CD4-positive, alpha-beta T cell treated with Interferon gamma for 1 hour (primary cell): ENCODE results near the gene PSMD8.
"Not testable (repeated sequence)": the region's sequence is repeated elsewhere in the genome, so short reads cannot be mapped to it uniquely, and the experiment has no call there.

Experiments
- DNase-seq: peaks from one replicate; pipeline ENCODE4 v3.0.0-alpha.2; 2020

Gene PSMD8

GRCh38 chr19:38411898-38412297 lies 37.5 kb downstream of the PSMD8 start:
- not testable (repeated sequence) for DNase-seq

DNA sequence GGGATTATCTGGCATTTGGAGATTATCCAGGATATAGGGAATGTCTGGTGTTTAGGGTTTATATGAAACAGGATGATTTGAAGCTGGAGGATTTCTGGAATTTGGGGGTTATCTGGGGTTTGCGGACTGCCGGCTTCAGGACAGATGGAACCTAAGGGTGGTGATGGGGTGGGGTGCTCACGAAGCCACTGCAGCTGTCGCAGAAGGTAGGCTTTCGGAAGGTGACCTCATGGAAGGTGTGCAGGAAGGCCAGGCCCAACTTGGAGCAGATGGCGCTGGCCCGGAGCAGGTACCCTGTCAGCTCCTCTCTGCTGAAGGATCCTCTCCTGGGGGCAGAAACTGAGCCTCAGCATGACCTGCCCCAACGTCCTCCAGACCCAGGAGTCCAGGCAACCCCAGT lies 38.1 kb downstream of the PSMD8 start:
- DNase-seq = no peak

DNA sequence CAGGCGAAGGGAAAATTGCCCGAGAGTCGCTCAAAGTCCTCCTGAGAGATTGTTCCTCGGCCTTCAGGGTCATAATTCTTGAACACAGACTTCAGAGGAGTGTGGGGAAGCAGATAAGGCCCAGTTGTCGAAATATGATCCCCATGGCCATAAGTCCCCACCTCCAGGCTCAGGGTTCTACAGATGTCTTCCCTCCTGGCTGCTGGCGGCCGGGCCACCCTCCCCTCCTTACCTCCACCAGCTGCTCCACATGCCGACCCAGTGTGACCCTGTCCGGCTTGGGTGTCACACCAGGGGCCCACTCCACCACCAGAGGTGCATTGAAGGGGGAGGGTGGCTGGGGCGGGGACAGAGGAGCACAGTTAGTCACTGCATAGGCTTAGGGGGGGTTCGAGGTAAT lies 38.6 kb downstream of the PSMD8 start:
- DNase-seq = no peak

- DNase-seq = no peak
Measured at GRCh38 chr19:38413416-38413815, 39.0 kb downstream of the PSMD8 start.

DNA sequence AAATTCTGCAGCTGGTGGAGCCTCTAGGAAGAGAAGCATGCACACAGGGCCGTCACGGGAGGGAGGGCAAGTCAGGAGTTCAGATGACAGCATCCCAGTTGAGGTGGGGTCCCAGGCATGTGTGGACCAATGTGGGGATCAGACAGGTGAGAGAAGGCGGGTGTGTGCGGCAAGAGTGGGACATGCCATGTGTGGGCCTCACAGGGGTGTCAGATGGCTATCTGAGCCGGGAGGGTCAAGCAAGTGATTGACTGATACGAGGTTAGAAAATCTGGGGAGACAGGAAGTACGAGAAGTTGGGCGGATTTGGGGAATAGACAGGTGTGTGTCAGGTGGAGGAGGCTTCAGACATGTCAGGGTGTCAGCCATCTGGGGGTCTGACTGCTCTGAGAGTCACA lies 42.8 kb downstream of the PSMD8 start:
- no peak for DNase-seq

DNA sequence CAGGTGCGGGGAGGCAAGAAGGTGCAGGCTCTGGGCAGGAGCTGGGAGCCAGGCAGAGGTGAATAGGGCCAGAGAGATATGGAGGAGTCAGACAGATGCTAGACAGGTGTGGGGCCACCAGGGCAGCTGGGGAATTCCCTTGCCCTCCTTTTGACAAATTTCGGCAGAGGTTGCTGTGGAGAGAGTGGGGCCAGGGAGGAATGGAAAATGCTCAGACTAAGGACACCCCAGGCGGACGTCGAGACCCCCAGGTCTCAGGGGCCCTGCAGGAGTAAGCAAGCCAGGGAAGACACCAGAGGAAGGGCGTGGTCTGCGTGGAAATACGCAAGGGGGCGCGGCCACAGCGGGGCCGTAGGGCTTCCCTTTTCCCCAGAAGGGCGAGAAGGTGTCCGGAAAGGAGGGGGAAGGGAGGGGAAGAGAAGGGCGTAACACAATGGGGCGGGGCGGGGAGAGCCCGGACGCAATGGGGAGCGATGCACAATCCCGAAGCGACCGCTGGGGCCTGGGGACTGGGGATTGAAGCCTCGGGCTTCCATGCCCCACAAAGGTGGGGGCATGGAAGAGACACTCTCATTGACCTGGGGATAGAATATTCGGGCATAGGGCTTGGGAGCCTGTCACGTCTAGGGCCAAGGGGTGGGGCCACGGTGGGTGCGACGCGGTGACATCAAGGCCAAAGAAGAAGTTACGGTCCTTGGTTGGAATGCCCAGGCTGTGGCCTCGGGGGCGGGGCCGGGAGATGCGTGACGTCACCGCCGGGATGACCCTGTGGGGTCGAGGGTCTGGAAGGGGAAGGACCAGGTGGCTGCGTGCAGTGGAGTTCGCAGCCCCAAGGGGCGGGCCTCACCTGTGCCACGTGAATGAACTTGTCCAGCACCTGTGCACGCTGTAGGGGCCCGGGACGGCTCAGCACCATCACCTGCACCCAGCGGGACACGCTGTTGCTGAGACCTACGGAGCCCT lies 43.5 kb downstream of the PSMD8 start:
- DNase-seq = peak; percentile 77

GRCh38 chr19:38420935-38421334 lies 46.6 kb downstream of the PSMD8 start:
- no peak for DNase-seq

GRCh38 chr19:38421856-38422255 lies 47.5 kb downstream of the PSMD8 start:
- DNase-seq = no peak

DNA sequence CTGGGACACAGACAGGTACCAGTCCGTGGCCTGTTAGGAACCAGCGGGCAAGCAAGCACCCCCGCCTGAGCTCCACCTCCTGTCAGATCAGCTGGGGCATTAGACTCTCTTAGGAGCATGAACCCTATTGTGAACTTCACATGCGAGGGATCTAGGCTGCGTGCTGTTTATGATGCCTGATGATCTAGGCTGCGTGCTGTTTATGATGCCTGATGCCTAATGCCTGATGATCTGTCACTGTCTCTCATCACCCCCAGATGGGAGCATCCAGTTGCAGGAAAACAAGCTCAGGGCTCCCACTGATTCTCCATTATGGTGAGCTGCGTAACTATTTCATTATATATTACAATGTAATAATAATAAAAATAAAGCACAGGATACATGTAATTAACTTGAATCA lies 48.1 kb downstream of the PSMD8 start:
- no peak for DNase-seq

DNA sequence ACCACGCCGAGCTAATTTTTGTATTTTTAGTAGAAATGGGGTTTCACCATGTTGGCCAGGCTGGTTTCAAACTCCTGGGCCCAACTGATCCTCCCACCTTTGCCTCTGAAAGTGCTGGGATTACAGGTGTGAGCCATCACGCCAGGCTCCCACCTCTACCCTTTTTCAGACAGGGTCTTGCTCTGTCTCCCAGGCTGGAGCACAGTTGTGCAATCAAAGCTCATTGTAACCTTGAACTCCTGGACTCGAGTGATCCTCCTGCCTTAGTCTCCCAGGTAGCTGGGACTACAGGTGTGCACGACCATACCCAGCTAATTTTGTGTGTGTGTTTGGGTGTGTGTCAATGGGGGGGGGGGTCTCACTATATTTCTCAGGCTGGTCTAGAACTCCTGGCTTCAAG lies 49.9 kb downstream of the PSMD8 start:
- DNase-seq = no peak

GRCh38 chr19:38425222-38425809 lies 50.9 kb downstream of the PSMD8 start:
- DNase-seq = no peak

DNA sequence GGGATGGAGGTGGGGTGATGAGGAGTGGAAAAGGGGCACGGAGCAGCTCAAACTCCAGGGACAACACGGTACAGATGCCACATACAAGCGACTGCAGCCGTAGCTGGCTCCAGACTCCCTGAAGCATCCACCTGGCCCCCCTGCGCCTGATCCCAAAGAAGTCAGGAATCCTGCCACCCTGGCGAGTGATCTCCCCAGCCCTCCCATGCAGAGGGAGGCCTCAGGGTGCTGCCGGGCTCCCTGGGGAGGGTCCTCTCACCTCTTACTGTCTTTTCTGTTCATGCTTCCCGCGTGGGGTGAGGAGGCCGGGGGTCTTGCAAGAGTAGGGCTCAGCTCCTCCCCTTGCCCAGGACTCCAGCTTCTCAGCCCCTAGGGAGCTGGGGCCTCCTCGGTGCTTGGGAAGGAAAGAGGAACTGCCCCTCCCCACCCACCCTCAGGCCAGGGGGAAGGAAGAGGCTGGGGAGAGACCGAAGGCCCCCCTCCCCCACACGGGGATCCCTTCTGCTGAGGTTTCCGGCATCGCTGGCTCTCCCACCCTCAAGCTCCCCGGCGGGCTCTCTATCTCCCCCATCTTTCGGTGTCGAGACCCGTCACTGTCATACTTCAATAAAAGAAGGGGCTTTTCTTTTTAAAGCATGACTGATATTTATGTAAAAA lies 51.6 kb downstream of the PSMD8 start, which contains the start of gene RASGRP4:
TSS of gene RASGRP4 (minus strand) at position 410 of the 657 bp plus-strand sequence. CDS start at position 282, 128 bp downstream.
- DNase-seq = peak; percentile 57

DNA sequence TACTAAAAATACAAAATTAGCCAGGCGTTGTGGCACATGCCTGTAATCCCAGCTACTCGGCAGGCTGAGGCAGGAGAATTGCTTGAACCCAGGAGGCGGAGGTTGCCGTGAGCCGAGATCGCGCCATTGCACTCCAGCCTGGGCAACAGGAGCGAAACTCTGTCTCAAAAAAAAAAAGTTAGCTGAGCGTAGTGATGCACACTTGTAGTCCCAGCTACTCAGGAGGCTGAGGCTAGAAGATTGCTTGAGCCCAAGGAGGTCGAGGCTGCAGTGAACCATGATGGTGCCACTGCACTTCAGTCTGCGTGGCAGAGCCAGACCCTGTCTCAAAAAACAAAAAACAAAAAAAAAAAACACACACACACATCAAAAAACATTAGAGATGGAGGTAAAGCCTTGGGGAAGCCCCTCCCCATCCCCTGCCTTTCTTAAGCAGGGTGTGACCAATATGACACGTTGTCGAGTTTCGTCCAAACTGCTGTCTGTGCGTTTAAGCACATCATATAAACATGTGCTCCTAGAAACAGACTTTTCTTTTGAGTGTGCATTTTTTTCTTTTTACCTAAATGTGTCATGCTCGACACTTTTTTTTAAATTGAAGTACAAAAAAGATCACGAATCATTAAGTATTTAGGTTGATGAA lies 52.8 kb downstream of the PSMD8 start:
- peak; percentile 13 for DNase-seq

GRCh38 chr19:38429055-38429810 lies 54.9 kb downstream of the PSMD8 start:
- DNase-seq = no peak

DNA sequence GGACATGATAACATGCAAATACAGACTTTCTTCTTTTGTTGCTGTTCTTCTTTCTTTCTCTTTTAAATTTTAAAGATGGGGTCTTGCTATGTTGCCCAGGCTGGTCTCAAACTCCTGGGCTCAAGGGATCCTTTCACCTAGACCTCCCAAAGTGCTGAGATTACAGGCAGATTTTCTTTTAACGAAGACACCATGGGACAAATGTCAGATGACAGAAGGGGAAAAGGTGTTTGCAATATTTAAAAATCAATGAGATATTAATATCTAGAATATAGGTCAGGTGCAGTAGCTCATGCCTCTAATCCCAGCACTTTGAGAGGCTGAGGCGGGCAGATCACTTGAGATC lies 55.4 kb downstream of the PSMD8 start:
- no peak for DNase-seq

DNA sequence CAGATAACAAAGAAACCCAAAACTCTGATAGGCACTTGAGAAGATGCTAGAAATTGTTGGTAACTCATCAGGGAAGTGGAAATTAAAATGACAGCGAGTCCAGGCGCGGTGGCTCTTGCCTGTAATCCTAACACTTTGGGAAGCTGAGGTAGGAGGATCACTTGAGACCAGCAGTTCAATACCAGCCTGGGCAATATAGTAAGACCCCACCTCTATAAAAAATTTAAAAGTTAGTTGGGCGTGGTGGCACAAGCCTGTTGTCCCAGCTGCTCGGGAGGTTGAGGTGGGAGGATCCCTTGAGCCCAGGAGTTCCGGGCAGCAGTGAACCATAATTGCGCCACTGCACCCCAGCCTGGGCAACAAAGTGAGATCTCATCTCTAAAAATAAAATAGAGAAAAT lies 56.6 kb downstream of the PSMD8 start:
- DNase-seq = no peak

- peak; percentile 50 for DNase-seq
Measured at GRCh38 chr19:38433268-38433733, 58.9 kb downstream of the PSMD8 start, which contains the start of gene RYR1. RYR1 (plus strand) TSS chr19:38433691; CDS start chr19:38433830, 139 bp downstream.
